WERI-Rb-1 (cell line): Measurements from ENCODE around the gene SLC66A2.

ENCODE experiments used
- DNase-seq: peaks from one replicate; pipeline ENCODE4 v3.0.0-alpha.2; 2020
- H3K27ac ChIP-seq: fragments of 250-450 bp; sonication (Bioruptor Pico); 2 replicates; pipeline ENCODE4 v1.5.1; 2020; ENCODE audit warnings: mild to moderate bottlenecking, moderate library complexity
- H3K27me3 ChIP-seq: fragments of 250-450 bp; sonication (Bioruptor Pico); 2 replicates; pipeline ENCODE4 v1.5.1; 2021; ENCODE audit warnings: mild to moderate bottlenecking, low read depth, moderate library complexity; ENCODE audit not compliant: insufficient read depth, severe bottlenecking
- H3K36me3 ChIP-seq: fragments of 250-450 bp; sonication (Bioruptor Pico); 2 replicates; pipeline ENCODE4 v1.5.1; 2020; ENCODE audit warnings: mild to moderate bottlenecking, moderate library complexity
- H3K4me3 ChIP-seq: 2 replicates; pipeline ENCODE4 v1.5.1; 2011; ENCODE audit warnings: low read depth, mild to moderate bottlenecking, control low read depth, low read length
- H3K9me3 ChIP-seq: fragments of 250-450 bp; sonication (Bioruptor Pico); 2 replicates; pipeline ENCODE4 v1.5.1; 2021; ENCODE audit warnings: mild to moderate bottlenecking, moderate library complexity; ENCODE audit not compliant: severe bottlenecking
- TF ChIP-seq, protein P1 (sequence below): IDR thresholded peaks from 2 replicates; pipeline ENCODE4 v1.5.1; 2011; ENCODE audit warnings: low read depth, mild to moderate bottlenecking, control low read depth, inconsistent platforms, low read length

The SLC66A2 gene

DNA sequence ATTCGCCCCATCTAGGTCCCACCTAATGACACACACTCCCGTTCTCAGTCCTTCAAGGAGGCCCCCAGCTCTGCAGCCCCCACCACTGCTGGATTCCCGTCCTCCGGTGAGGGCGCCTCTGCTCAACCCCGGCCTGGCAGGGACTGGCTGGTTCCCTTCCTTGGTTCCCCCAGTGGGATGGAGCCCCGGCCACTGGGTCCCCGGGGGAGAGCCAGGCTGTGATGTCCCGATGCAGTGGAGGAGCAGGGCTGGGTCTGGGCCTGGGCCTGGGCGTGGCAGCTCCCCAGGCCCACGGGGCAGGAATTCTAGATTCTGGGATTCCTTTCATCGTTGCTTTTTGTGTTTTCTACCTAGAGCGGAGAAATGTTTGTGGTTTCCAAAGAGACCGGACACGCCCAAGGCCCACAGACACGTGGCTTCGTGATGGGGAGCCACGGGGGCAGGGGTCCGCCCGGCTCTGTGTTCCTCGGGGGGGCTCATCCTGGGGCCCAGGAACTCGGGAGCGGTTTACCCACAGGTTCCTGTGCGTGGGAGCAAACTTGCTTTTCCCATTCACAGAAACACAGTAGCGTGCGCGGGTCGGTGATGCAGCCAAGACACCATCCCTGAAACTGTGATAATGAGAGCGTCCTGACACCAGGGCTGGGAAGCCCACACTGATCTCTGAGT lies 67.0 kb downstream of the SLC66A2 start:
- no peak overlapping the region for H3K27ac ChIP-seq
- TF ChIP-seq, protein P1, sequence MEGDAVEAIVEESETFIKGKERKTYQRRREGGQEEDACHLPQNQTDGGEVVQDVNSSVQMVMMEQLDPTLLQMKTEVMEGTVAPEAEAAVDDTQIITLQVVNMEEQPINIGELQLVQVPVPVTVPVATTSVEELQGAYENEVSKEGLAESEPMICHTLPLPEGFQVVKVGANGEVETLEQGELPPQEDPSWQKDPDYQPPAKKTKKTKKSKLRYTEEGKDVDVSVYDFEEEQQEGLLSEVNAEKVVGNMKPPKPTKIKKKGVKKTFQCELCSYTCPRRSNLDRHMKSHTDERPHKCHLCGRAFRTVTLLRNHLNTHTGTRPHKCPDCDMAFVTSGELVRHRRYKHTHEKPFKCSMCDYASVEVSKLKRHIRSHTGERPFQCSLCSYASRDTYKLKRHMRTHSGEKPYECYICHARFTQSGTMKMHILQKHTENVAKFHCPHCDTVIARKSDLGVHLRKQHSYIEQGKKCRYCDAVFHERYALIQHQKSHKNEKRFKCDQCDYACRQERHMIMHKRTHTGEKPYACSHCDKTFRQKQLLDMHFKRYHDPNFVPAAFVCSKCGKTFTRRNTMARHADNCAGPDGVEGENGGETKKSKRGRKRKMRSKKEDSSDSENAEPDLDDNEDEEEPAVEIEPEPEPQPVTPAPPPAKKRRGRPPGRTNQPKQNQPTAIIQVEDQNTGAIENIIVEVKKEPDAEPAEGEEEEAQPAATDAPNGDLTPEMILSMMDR, result no peak
- H3K27me3 ChIP-seq, result no peaks in the 10 kb centered on the region
- DNase-seq, result no peak
- peaks cover 28% of the 10 kb centered on the region for H3K9me3 ChIP-seq
- no peak overlapping the region for H3K4me3 ChIP-seq
- H3K36me3 ChIP-seq, result no peaks in the 10 kb centered on the region

DNA sequence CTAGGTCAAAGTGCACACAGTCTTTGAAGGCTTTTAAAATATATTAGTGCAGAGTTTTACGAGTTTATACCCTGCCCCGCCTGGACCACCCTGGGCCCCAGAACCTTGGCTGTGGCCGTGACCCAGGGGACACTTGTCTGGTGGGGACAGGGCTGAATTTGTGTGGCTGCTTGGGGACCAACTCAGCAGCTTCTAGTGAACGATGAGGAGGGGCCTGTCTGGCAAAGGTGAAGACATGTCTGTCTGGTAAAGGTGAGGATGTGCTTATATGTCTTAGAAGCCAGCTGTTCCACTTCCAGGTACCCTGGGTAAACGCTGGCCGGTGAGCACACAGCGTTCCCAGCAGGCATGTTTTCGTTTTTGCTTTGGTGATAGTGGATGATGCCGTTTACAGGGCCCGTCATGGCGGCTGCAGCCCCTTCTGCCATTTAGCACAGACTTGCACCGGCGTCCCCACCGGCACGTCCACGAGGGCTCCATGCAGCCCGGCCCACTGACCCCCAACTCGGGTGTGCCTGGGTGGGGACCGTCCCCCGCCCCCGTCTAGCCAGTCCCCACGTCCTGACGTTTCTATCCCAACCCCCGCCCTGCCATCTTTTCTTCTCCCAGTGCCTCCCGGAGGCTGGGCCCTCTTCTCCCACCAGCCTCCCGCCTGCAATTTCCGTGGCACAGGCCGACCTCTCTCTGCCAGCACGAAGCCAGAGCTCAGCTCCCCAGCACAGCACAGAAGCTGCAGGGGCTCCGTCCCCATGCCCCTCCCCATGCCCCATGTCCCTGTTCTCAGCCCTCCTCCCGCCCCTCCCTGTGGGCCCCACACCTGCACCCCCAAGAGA lies 67.8 kb downstream of the SLC66A2 start:
- TF ChIP-seq, protein P1, result no peak
- H3K9me3 ChIP-seq, result peaks cover 23% of the 10 kb centered on the region

DNA sequence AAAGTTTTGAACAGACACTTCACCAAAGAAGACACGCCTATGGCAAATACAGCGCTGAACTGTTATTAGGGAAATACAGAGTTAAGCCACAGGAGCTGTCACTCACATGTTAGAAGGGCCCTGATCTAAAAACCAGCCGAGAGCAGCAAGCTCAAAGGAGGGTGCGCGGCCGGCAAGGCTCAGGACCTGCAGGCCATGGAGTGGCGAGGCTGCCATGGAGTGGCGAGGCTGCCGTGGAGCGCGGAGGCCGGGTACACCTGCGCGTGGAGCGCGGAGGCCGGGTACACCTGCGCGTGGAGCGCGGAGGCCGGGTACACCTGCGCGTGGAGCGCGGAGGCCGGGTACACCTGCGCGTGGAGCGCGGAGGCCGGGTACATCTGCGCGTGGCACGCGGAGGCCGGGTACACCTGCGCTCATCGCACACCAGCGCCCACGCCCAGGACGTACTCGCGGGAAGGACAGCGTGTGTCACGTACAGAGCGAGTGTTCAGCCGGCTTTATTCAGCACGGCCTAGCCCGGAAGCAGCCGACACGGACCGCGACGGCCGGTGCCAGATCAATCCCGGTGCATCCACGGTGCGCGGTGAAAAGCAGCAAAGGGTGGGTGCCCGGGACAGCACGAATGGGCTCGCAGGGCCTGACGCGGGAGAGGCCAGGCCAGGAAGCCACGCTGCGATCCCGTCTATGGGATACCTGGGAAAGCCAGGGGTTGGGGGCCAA lies 68.8 kb downstream of the SLC66A2 start:
- H3K4me3 ChIP-seq, result no peak overlapping the region
- peaks cover 19% of the 10 kb centered on the region for H3K9me3 ChIP-seq
- no peaks in the 10 kb centered on the region for H3K36me3 ChIP-seq
- no peaks in the 10 kb centered on the region for H3K27me3 ChIP-seq
- peak; percentile 9 for DNase-seq
- TF ChIP-seq, protein P1, result no peak
- H3K27ac ChIP-seq, result no peak overlapping the region

More for the DNA sequence above, 67.8 kb downstream of the SLC66A2 start:
- DNase-seq, result no peak
- H3K36me3 ChIP-seq, result no peaks in the 10 kb centered on the region
- no peaks in the 10 kb centered on the region for H3K27me3 ChIP-seq
- no peak overlapping the region for H3K27ac ChIP-seq
- H3K4me3 ChIP-seq, result no peak overlapping the region

DNA sequence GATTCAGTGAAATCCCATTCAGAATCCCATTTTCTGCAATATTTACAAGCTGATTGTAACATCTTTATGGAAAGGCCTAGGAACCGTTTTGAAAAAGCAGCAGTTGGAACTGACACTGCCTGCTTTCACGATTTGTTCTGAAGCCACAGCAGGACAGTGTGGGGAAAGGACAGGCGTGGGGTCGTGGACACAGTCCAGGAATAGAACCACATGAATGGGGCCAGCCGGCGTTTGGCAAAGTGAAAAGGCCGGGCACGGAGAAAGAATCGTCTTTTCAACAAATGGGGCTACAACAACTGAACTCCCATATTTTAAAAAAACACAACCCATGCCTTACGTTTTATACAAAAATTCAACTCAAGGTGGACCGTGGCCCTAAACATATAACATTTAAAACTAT lies 69.8 kb downstream of the SLC66A2 start:
- TF ChIP-seq, protein P1, result no peak
- no peak overlapping the region for H3K27ac ChIP-seq
- no peak for DNase-seq
- H3K9me3 ChIP-seq, result peaks cover 12% of the 10 kb centered on the region
- H3K27me3 ChIP-seq, result no peaks in the 10 kb centered on the region
- H3K36me3 ChIP-seq, result no peaks in the 10 kb centered on the region
- H3K4me3 ChIP-seq, result no peak overlapping the region

DNA sequence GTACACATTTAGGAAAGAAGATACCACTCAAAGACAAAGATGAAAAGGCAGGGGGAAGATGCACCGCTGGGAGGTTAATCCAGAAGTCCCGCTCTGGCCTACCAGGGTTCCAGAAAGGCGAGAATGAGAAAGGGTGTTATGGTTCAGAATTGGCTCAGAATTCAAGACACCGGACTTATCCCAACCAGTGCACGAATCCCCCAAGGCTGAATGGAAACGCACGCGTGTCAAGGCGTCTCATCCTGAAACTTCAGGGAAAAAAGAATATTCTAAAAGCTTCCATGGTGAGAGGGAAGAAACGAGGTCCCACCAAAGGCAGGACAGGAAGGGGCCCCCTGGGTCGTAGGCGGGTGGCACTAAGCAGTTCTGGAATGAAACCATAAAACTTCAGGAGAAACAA lies 71.9 kb downstream of the SLC66A2 start:
- DNase-seq, result no peak
- TF ChIP-seq, protein P1, result no peak
- no peaks in the 10 kb centered on the region for H3K36me3 ChIP-seq
- peaks cover 12% of the 10 kb centered on the region for H3K9me3 ChIP-seq
- no peak overlapping the region for H3K27ac ChIP-seq
- H3K27me3 ChIP-seq, result no peaks in the 10 kb centered on the region
- H3K4me3 ChIP-seq, result no peak overlapping the region
